AML-193 (cell line): ENCODE data around the gene VWA5A.
"Not testable (repeated sequence)": the region's sequence is repeated elsewhere in the genome, so short reads cannot be mapped to it uniquely, and the experiment has no call there.

Experiments used
- DNase-seq, 2 experiments: peaks; one replicate each; lab custom pipeline; 2025; lab: John Stamatoyannopoulos, UW

Gene VWA5A

DNA sequence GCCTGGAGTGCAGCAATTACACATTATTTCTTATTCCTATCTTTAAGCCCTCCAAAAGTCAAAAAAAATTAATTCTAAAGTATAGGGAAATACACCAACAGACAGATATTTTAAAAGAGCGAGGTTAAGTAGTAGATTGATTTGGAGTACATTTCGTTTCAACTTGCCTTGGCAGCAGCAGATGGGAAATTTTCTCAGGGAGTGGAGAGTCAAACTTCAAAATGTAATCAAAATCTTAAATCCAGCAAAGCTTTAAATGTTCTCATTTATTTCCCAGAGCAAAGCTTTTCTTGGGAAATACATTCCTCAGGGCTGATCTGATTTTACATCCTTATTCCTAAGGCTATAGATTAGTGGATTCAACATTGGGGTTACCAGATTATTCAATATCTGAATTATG, 21.9 kb upstream of the VWA5A start:
- no peak for DNase-seq

DNA sequence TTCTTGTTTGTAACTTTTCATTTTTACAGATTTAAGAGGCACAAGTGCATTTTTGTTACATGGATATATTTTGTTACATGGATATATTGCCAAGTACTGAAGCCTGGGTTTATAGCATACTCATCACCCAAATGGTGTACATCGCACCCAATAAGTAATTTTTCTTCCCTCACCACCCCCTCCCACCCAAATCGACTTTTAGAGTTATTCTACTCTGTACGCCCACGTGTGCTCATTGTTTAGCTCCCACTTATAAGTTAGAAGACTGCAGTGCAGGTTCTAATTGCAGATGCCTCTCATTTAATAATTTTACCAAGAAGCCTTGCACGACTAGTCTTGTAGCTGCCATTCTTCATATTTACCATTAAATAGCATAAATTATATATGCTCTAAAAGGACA, 20.5 kb upstream of the VWA5A start:
- no peak for DNase-seq

DNA sequence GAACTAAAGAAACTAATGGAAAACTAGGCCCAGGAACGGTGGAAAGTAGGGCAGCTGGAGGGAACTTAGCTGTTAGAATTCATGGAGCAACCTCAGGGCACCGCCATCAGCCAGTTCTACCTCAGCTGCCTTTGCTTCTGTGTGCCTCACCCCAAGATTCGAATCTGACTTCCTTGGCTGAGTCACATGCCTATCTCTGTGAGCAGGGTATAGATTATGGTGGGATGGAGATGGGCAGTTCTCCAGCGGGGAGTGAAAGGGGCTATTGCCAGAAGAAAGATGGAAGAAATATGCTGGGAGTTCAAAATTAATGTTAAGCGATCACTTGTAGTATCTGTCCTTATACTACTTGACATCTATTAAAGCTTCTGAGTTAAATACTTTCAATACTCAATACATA, 18.9 kb upstream of the VWA5A start:
- DNase-seq: no peak

DNA sequence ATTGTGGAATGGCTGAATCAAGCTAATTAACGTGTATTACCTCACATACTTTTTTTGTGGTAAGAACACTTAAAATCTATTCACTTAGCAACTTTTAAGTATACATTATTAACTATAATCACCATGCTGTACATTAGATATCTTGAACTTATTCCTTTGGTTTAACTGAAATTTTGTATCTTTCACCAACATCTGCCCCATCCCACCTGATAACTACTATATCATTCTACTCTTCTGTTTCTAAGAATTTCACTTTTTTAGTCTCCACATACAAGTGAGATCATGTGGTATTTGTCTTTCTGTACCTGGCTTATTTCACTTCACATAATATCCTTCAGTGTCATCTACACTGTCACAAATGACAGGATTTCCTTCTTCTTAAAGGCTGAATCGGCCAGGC, 17.1 kb upstream of the VWA5A start:
- DNase-seq: no peak

DNA sequence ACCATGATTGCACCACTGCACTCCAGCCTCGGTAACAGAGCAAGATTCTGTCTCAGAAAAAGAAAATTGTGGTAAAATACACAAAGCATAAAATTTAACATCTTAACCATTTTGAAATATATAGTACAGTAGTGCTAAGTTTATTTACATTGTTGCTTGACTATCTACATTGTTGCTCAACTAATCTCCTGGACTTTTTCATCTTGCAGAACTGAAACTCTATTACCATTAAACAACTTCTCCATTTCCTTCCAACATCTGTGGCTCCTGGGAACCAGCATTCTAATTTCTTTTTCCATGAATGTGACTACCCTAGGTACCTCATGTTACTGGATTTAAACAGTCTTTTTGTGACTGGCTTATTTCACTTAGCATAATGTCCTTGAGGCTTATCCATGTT, 13.5 kb upstream of the VWA5A start:
- DNase-seq: no peak

DNA sequence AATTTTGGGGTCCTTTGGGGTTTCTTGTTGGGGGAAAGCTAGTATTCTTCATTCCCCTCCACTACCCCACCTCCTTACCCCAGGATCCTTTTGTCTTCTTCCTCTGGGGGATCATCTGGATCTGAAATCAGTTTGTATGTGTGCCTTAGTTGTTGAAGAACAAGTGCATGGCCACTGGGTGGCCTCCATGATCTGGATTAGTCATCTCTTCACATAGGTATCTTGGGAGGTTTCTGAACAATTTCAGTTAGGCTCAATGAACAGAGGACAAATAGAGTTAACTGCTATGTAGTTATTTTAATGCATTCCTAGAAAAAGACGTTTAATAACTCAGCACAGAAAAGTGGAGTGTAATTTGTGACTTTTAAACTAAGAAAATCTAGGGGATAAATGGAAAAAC, 7.1 kb upstream of the VWA5A start:
- DNase-seq: peak; percentile 14 to 19

DNA sequence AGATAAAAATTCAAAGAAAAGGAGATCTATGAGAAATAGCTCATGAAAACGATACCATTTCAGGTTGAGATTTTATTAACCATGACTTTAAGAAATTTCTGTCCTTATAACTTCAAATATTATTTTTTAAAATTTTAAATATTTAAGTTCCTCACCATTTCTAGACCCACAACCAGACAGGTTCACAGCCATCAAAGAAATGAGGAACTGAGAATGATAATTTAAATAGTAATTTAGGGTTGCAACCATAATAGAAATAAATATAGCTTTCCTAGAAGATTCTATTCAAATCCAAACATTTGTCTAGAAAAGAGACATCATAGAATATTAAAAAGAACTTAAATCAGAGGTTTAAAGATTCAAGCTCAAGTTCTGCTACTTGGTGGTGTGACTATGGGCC, 5.9 kb upstream of the VWA5A start:
- DNase-seq: no peak

DNA sequence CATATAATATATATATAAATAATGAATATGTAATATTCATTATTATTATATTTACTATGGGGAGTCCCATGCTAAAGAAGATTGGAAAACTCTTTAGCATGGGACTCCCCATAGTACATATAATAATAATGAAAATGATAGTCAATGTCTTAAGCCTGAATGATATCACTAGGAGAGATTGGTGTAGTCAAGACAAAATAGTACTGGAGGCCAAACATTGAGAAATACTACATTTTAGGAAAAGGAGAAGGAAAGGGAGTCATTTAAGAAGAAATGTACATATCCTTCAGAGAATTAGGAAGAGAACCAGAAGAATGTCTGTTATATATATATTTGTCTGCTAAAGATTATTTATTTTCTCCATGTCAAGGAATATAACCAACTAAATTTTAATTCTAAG, 5.0 kb upstream of the VWA5A start:
- no peak for DNase-seq

DNA sequence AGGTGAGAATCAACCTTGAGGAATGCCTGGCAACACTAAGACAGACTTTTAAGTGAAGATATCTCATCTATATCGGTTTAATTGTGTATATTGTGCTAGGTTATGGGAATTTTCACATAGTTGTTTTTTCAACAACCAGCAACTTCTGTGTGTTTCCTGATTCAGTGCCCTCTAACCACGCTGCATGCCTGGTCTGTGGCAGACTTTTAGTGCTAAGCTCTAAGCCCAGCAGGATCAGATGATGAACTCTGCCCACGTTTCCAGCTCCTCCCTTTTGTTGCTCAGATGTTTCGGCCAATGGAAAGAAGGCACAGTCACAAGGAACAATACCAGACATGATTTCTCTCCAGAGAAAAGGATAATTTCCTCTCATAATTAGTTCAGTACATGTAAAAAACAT, 1.4 kb upstream of the VWA5A start:
- DNase-seq: no peak

DNA sequence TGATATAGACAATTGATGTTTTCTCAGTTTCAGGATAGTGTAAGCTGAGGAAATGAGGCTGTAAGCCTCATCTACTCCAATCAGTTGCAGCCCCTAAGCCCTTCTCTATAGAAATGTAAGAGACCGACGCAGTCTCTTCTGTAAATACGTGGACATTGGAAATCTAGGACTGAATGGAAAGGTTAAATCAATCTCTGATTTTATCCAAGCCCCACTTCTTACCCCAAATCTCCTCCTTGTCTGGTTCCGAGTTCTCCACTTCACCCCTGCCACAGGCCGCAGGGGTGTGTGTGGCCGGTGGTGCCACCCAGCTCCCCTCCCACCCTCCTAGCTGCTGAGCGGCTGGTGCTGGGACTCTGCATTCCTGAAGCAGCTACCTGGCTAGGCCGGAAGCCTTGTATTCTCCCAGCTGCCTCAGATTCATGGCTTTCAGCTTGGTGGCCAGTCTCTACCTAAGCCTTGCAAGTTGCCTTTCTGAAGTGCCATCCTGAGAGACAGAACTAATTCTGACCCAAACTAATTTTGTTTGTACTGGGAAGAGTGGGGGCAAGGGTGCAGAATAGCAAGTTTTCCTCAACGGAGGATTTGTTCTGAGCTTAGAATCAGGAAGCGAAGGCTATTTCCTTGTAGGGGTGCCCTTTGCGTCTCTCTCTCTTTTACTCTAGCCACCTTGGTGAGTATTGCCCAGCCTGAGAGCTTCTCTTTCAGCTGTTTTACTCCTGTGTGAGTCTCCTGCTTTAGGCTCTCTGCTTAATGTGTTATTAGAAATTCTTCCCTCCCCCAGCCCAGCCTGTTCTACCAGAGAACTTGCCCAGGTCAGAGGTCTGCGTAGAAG, 749 bp downstream of the VWA5A start:
- no peak for DNase-seq

DNA sequence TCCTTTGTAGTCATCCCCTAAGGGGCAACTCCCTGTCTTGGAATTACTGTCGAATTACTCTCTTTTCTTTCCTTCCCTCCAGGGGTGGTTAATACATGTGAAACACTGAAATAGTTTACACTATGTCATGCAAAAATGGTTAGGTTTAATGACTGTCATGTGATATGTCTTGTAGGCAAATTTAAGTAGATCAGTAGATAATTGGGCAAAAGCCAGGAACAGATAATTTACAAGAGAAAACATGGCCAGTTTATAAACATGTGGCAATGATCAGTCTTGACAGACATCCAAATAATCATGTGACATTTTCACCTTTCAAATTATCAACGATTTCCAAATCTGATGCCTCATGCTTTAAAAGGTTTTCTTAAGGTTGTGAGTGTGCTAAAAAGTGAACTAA, 3.9 kb downstream of the VWA5A start:
- no peak for DNase-seq

DNA sequence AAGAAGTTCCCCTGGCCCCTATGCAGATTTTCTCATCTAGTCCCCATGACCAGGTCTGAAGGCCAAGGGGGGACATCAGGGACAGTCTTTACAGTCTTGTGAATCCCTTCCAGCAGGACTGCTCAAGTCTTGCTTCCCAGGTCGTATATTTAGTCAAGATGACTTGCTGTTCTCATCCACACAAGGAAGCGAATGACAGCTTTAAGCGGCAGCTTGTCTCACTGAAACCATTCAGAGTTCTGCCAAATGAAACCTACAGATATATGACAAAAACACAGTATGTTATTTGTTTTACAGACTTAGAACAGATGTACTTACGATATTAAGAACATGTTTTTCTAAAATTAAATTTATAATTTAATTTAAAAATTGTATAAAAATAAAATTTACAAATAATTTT, 5.6 kb downstream of the VWA5A start:
- DNase-seq: no peak

DNA sequence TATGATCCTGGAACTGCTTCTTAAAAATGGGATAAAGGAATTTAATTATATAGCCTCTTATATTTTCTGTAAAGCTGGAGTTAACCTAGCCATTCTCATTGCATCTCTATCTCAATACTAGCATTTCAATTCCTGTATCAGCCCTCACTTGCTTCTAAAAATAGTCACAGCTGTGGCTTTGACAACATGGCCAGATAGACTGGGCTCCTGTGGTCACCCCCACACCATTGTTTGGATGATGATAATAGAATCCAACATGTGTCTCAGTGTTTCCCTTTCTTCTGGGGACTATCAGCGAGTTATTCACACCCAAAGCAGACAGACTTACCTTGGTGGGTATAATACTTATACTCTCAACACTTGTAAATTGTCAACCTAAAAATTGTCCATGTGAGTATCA, 6.9 kb downstream of the VWA5A start:
- DNase-seq: no peak

DNA sequence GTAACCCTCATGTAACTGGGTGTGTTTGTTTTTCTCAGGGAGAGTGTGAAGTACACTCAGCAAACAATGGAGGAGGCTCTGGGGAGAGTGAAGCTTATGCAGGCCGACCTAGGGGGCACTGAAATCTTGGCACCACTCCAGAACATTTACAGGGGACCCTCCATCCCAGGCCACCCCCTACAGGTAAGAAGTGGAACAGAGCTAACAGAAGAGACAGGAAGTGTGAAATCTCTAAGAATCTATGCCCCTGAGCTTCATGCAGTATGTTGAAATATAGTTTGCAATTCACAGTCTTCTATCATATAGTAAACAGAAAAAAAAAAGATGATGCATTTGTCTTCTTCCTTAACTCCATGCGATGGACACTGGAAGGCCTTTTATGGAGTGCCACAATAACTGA, 8.4 kb downstream of the VWA5A start:
- no peak for DNase-seq

DNA sequence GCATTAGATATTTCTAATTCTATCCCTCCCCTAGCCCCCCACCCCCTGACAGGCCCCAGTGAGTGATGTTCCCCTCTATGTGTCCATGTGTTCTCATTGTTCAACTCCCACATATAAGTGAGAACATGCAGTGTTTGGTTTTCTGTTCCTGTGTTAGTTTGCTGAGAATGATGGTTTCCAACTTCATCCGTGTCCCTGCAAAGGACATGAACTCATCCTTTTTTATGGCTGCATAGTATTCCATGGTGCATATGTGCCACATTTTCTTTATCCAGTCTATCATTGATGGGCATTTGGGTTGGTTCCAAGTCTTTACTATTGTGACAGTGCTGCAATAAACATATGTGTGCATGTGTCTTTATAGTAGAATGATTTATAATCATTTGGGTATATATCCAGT, 11.9 kb downstream of the VWA5A start:
- not testable (repeated sequence) for DNase-seq

DNA sequence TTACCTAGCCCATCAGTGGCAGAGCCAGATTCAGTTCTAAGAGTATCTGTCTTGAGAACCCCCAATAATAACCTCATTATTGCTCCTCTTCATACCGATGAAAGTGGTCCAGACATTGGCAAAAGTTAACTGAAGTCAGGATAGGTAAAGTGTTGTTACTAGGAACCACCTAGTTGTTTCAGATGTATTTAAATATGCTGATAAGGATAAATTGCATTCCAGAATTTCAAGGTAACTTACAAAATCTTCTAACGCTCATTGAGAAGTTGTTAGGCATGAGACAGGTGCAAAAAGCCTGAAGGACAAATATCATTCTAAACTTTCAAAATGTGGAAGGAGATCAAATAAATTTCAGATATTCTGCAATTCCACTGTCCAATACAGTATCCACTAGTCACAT, 27.8 kb downstream of the VWA5A start:
- DNase-seq: no peak

DNA sequence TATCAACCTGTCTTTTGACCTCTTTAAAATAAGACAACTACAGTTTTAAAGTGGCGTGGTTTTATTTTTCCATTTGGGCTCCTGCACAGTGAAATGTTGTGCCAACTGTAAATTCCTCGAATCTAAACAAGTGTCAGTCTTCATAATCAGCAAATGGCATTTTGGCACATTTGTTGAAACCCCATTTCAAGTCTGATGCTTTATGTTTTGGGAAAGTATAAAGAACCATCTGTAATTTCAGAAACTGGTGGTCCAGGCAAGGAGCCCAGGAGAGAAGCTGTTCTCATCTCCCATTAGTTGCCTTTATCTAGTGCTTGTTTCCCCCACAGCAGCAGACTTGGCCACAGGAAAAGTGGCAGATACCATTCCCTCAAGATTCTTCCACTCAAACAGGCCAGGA, 32.7 kb downstream of the VWA5A start:
- DNase-seq: no peak

DNA sequence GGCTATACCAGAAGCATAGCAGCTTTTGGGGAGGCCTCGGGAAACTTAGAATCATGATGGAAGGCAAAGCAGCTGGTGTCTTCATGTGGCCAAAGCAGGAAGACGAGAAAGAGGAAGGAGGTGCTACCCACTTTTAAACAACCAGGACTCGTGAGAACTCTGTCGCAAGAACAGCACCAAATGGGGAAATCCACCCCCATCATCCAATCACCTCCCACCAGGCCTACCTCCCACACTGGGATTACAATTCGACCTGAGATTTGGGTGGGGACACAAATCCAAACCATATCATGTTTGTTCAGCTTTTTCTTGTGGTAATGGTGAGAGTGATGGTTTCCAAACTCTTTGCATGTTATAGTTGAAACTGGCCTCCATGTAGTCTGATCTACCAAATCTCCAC, 35.4 kb downstream of the VWA5A start:
- peak in 1 of 2 experiments; percentile 1 for DNase-seq

DNA sequence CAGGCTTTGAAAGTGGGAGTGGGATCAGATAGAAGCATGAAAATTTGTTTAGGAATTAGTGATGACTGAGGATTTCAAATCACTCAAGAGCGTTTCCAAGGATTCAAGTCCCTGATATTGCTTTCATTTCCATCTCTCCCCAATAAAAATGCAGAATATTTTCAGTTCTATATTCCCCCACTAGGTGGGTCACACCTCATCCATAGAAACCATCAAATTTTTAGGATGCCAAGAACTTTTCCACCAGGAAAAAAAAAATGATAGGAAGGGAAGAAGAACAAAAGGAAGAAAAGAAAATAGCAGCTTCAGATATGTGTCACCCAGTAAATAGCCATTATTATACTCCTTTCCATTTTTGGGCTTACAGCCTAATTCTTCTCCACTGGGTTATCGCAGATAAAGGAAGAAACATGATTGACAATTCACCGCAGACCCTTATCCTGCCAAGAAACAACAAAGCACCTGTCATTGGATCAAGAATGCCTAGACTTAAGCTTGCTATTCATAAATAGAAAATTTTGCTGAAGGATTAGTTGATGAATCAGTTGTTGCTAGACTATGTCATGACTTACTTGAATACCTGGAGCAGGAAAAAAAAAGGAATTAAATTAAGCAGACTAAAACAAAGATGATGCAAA, 37.6 kb downstream of the VWA5A start:
- DNase-seq: no peak

DNA sequence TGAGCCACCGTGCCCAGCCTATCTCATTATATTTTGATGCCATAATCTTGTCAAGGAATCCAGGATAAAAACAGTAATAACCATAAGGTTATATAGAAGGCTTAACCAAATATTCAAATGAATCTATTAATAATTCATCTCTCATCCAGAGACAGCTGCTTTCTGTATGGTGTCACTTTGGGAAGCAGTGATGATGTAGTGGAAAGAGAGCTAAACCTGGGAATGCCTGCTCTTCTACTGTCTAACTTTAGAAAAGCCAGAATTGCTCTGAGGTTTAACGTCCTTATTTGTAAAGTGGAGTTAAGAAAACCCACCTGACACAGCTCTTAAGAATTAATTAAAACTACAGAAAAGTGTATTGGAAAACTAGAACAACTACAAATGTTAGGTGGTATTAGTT, 38.6 kb downstream of the VWA5A start:
- DNase-seq: no peak

DNA sequence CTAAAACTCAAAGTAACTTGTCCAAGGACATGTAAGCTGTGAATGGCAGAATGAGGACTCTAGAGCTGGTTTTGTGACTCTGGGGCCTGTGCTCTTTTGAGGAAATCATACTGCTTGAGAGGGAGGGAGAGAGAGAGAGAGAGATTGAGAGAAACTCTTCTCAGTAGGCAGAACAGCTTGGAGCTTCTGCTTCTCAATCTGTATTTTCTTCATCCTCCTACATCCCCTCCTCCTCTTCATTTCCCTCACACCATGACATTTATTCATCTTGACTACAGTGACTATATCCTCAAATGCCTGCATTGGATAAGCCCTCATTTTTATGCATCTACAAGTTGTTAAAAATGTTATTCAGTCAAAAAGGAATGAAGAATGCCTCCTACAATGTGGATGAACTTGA, 44.2 kb downstream of the VWA5A start:
- no peak for DNase-seq

DNA sequence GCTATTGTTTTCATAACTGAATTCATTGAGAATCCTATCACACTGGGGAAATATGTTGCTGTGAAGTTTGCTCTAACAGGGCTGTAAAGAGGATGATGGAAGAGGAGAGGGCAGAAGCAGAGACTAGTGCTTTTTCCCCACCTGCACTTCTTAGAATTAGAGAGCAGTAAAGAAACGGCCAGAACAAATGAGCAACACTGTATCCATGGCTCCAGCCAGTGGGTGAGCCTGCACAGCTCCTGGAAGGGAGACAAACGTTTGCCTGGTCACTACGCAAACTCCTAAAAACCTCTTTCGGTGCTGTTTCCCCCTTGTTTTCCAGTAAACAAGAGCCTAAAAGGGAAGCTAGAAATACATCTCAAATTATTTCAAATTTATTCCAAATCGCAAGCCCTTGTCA, 45.7 kb downstream of the VWA5A start:
- DNase-seq: no peak

DNA sequence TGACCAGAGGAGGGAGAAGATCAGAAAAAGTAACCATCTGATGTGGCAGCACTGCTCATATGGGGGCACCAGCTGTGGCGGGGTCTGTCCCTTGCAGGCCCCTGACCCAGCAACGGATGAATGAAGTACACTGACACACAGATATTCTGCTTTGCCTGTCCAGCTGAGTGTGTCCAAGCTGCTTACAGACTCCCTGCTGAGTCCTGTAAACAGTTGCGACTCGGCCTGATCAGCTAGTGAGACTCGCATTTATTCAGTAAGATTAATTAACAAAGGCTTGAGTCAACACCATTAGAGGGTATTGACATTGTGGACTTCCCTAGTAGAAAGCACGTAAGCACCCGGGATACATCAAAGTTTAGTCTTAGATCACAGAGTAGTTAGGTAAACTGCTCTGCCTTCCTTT, 52.6 kb downstream of the VWA5A start:
- no peak for DNase-seq

DNA sequence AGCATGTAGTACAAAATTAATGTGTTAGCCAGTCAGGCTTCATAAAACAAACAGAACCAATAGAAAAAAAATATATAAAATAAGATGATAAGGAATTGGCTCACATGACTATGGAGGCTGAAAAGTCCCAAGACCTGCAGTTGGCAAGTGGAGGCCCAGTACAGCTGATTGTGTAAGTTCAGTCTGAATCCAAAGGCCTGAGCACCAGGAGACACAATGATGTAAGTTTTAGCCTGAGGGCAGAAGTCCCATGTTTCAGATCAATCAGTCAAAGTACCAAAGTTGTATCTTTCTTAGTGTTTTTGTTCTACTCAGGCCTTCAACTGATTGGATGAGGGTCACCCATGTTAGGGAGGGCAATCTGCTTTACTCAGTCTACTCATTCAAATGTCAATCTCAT, 53.5 kb downstream of the VWA5A start:
- DNase-seq: no peak
